GM10248 (cell line): ENCODE data around the gene MS4A2.

Source experiments
- CTCF ChIA-PET: fragments of 300-600 bp; sonication (Branson Sonifier 250); formaldehyde crosslinking; extraction: SDS; loops from one replicate; lab custom pipeline; 2021; ENCODE audit warnings: antibody characterized with exemption; lab: Yijun Ruan, JAX
- POLR2A ChIA-PET: fragments of 350-650 bp; sonication (Branson Sonifier 250); formaldehyde crosslinking; extraction: SDS; loops from one replicate; lab custom pipeline; 2020; ENCODE audit warnings: antibody characterized with exemption; lab: Yijun Ruan, JAX
- DNase-seq: peaks from one replicate; pipeline ENCODE4 v3.0.0; 2012; ENCODE audit errors: extremely low spot score
- CTCF ChIP-seq: IDR thresholded peaks from 2 replicates; pipeline ENCODE4 v1.5.1; 2012; ENCODE audit warnings: mild to moderate bottlenecking, low read depth; ENCODE audit errors: extremely low read depth, missing control alignments, control extremely low read depth

Gene MS4A2

GRCh38 chr11:60119710-60120109, 31.2 kb downstream of the MS4A2 start:
- POLR2A ChIA-PET, result no interaction called here
- CTCF ChIA-PET, result interaction anchor here (1.0 to 1.6 kb wide), 3 partner anchors 24 to 132 kb away, joined by 3 to 15 read pairs (median 3); no protein-coding TSS in a partner anchor
- DNase-seq, result no peak
- TF ChIP-seq CTCF, result no peak

GRCh38 chr11:60121264-60121663, 32.8 kb downstream of the MS4A2 start:
- no peak for DNase-seq
- TF ChIP-seq CTCF, result no peak
- CTCF ChIA-PET, result interaction anchor here (0.9 to 1.1 kb wide), 4 partner anchors 9 to 144 kb away, joined by 3 to 4 read pairs (median 3); no protein-coding TSS in a partner anchor
- POLR2A ChIA-PET, result no interaction called here

GRCh38 chr11:60122414-60123036, 34.1 kb downstream of the MS4A2 start:
- ChIA-PET CTCF (interaction anchor here (1.1 to 1.5 kb wide), 2 partner anchors 12 to 129 kb away, joined by 3 read pairs; no protein-coding TSS in a partner anchor), POLR2A (no interaction called here)
- no peak for DNase-seq
- TF ChIP-seq CTCF, result no peak

GRCh38 chr11:60124802-60125432, 36.5 kb downstream of the MS4A2 start:
- ChIA-PET CTCF (no interaction called here), POLR2A (no interaction called here)
- no peak for DNase-seq

GRCh38 chr11:60125956-60126585, 37.6 kb downstream of the MS4A2 start:
- POLR2A ChIA-PET, result no interaction called here
- CTCF ChIA-PET, result no interaction called here
- DNase-seq, result no peak
- no peak for TF ChIP-seq CTCF

More at GRCh38 chr11:60124802-60125432, 36.5 kb downstream of the MS4A2 start:
- TF ChIP-seq CTCF, result no peak

GRCh38 chr11:60127311-60127811, 38.9 kb downstream of the MS4A2 start:
- TF ChIP-seq CTCF, result no peak
- DNase-seq, result no peak
- ChIA-PET CTCF (interaction anchor here (1.0 to 1.1 kb wide), 2 partner anchors 9 to 124 kb away, joined by 3 to 4 read pairs; no protein-coding TSS in a partner anchor), POLR2A (no interaction called here)
